ENCODE measurements around the gene NSD1.

GRCh38 chr5:177233206-177233605 is 99.6 kb downstream of the NSD1 start:
- no peak for TF ChIP-seq CTCF (IDR thresholded peaks at IDR 0.05 in 4 of 5, conservative IDR thresholded peaks at IDR 0.05 in 1 of 5)
- TF ChIP-seq POLR2A (IDR thresholded peaks at IDR 0.05), result no peak

All from gastrocnemius medialis (tissue), 4 donors.